SK-N-SH treated with all-trans-retinoic acid at 6 μM for 48 hours (cell line): ENCODE results near the gene ZSCAN2.

Source experiments
- ATAC-seq: fragments of 200-7000 bp; cut with Tn5 transposase; 3 replicates; pipeline ENCODE4 v1.9.1; 2020; ENCODE audit warnings: mild to moderate bottlenecking, moderate library complexity
- ARNTL ChIP-seq: fragments of 450-650 bp; formaldehyde crosslinking; IDR thresholded peaks from 2 replicates; pipeline ENCODE4 v1.5.0; 2020; ENCODE audit warnings: low read depth, mild to moderate bottlenecking, moderate library complexity, borderline replicate concordance
- BACH2 ChIP-seq: fragments of 250-450 bp; sonication (Bioruptor Pico); IDR thresholded peaks from 2 replicates; pipeline ENCODE4 v1.9.0; 2021; ENCODE audit warnings: mild to moderate bottlenecking, borderline replicate concordance
- CREB5 ChIP-seq: fragments of 250-450 bp; sonication (Bioruptor Pico); IDR thresholded peaks from 2 replicates; pipeline ENCODE4 v1.5.1; 2020; ENCODE audit warnings: low read depth, mild to moderate bottlenecking, moderate library complexity
- CSRNP3 ChIP-seq: fragments of 250-450 bp; sonication (Bioruptor Pico); IDR thresholded peaks from 2 replicates; pipeline ENCODE4 v1.5.1; 2021; ENCODE audit warnings: mild to moderate bottlenecking, moderate library complexity
- ESRRG ChIP-seq: fragments of 250-450 bp; sonication (Bioruptor Pico); IDR thresholded peaks from 2 replicates; pipeline ENCODE4 v1.6.1; 2021; ENCODE audit warnings: mild to moderate bottlenecking
- GLIS3 ChIP-seq: fragments of 250-450 bp; sonication (Bioruptor Pico); IDR thresholded peaks from 2 replicates; pipeline ENCODE4 v1.5.0; 2020; ENCODE audit warnings: mild to moderate bottlenecking, moderate library complexity
- ISL1 ChIP-seq: fragments of 250-450 bp; sonication (Bioruptor Pico); IDR thresholded peaks from 2 replicates; pipeline ENCODE4 v2.1.2; 2022; ENCODE audit warnings: mild to moderate bottlenecking, moderate library complexity
- PATZ1 ChIP-seq: fragments of 250-450 bp; sonication (Bioruptor Pico); IDR thresholded peaks from 2 replicates; pipeline ENCODE4 v1.8.0; 2020; ENCODE audit warnings: mild to moderate bottlenecking, moderate library complexity, borderline replicate concordance
- POU6F1 ChIP-seq: fragments of 250-450 bp; sonication (Bioruptor Pico); IDR thresholded peaks from 2 replicates; pipeline ENCODE4 v1.8.0; 2021; ENCODE audit warnings: low read depth, mild to moderate bottlenecking, moderate library complexity, borderline replicate concordance
- PPARA ChIP-seq: fragments of 250-450 bp; sonication (Bioruptor Pico); IDR thresholded peaks from 2 replicates; pipeline ENCODE4 v1.5.0; 2020; ENCODE audit warnings: mild to moderate bottlenecking, borderline replicate concordance
- RARB ChIP-seq: fragments of 250-450 bp; sonication (Bioruptor Pico); IDR thresholded peaks from 2 replicates; pipeline ENCODE4 v1.8.0; 2021; ENCODE audit warnings: mild to moderate bottlenecking, moderate library complexity
- SNAI2 ChIP-seq: fragments of 250-450 bp; sonication (Bioruptor Pico); IDR thresholded peaks from 2 replicates; pipeline ENCODE4 v1.5.0; 2020; ENCODE audit warnings: mild to moderate bottlenecking, moderate library complexity
- TSHZ2 ChIP-seq: fragments of 250-450 bp; sonication (Bioruptor Pico); IDR thresholded peaks from 2 replicates; pipeline ENCODE4 v1.5.0; 2020; ENCODE audit warnings: mild to moderate bottlenecking, moderate library complexity
- ZFP3 ChIP-seq: fragments of 250-450 bp; sonication (Bioruptor Pico); IDR thresholded peaks from 2 replicates; pipeline ENCODE4 v1.5.0; 2020; ENCODE audit warnings: mild to moderate bottlenecking, moderate library complexity
- ZNF565 ChIP-seq: fragments of 450-650 bp; formaldehyde crosslinking; conservative IDR thresholded peaks from 2 replicates; pipeline ENCODE4 v1.5.0; 2020; ENCODE audit warnings: low read depth, mild to moderate bottlenecking, moderate library complexity
- ZNF8 ChIP-seq: fragments of 450-650 bp; formaldehyde crosslinking; IDR thresholded peaks from 2 replicates; pipeline ENCODE4 v1.5.0; 2020; ENCODE audit warnings: mild to moderate bottlenecking, moderate library complexity

Gene ZSCAN2

GRCh38 chr15:84616235-84616634 is 15.4 kb downstream of the ZSCAN2 start:
- ATAC-seq = no peak

GRCh38 chr15:84620626-84621025 is 19.8 kb downstream of the ZSCAN2 start:
- ATAC-seq = no peak

More at GRCh38 chr15:84616235-84616634, 15.4 kb downstream of the ZSCAN2 start:
- TF ChIP-seq PPARA (CRISPR knock-in tag) = no peak
- TF ChIP-seq ZNF8 (CRISPR knock-in tag) = no peak
- TF ChIP-seq ESRRG (CRISPR knock-in tag) = no peak
- no peak for TF ChIP-seq CSRNP3 (CRISPR knock-in tag)
- no peak for TF ChIP-seq ISL1 (CRISPR knock-in tag)
- no peak for TF ChIP-seq PATZ1
- no peak for TF ChIP-seq GLIS3 (CRISPR knock-in tag)

GRCh38 chr15:84621358-84621979 is 20.7 kb downstream of the ZSCAN2 start:
- ATAC-seq = no peak
- TF ChIP-seq TSHZ2 (CRISPR knock-in tag) = no peak
- TF ChIP-seq ZFP3 (CRISPR knock-in tag) = no peak
- TF ChIP-seq ZNF565 (CRISPR knock-in tag) = no peak
- no peak for TF ChIP-seq CREB5 (CRISPR knock-in tag)
- TF ChIP-seq ARNTL = no peak
- TF ChIP-seq PPARA (CRISPR knock-in tag) = no peak
- TF ChIP-seq GLIS3 (CRISPR knock-in tag) = no peak
- TF ChIP-seq BACH2 (CRISPR knock-in tag) = no peak
- no peak for TF ChIP-seq SNAI2

More at GRCh38 chr15:84620626-84621025, 19.8 kb downstream of the ZSCAN2 start:
- TF ChIP-seq GLIS3 (CRISPR knock-in tag) = no peak
- no peak for TF ChIP-seq POU6F1 (CRISPR knock-in tag)
- TF ChIP-seq CREB5 (CRISPR knock-in tag) = no peak
- no peak for TF ChIP-seq RARB (CRISPR knock-in tag)
- no peak for TF ChIP-seq TSHZ2 (CRISPR knock-in tag)
- TF ChIP-seq PPARA (CRISPR knock-in tag) = no peak
